ENCODE results near the gene ICOSLG.
"Not testable (repeated sequence)": the region's sequence is repeated elsewhere in the genome, so short reads cannot be mapped to it uniquely, and the experiment has no call there.

The ICOSLG gene

GRCh38 chr21:44247904-44248303 is 7.2 kb upstream of the ICOSLG start:
- H3K36me3 ChIP-seq (ENCODE audit: control insufficient read depth in 1 of 2, insufficient read depth in 2 of 2, low read length in 2 of 2); H3K4me3 ChIP-seq (ENCODE audit: low read depth in 1 of 2, low read length in 2 of 2); H3K4me1 ChIP-seq (ENCODE audit: control insufficient read depth in 1 of 2, insufficient read depth in 2 of 2, low read length in 2 of 2); H3K27me3 ChIP-seq (ENCODE audit: low read depth, low read length); H3K27ac ChIP-seq (ENCODE audit: low read length); H3K9me3 ChIP-seq (ENCODE audit: control insufficient read depth in 1 of 2, low read length in 2 of 2): not testable (repeated sequence)

GRCh38 chr21:44243980-44244379 is 3.2 kb upstream of the ICOSLG start:
- not testable (repeated sequence) for H3K4me3 ChIP-seq (ENCODE audit: low read depth in 1 of 2, low read length in 2 of 2); H3K9me3 ChIP-seq (ENCODE audit: control insufficient read depth in 1 of 2, low read length in 2 of 2); H3K27ac ChIP-seq (ENCODE audit: low read length); H3K4me1 ChIP-seq (ENCODE audit: control insufficient read depth in 1 of 2, insufficient read depth in 2 of 2, low read length in 2 of 2); H3K36me3 ChIP-seq (ENCODE audit: control insufficient read depth in 1 of 2, insufficient read depth in 2 of 2, low read length in 2 of 2); H3K27me3 ChIP-seq (ENCODE audit: low read depth, low read length)

GRCh38 chr21:44241281-44241680 is 538 bp upstream of the ICOSLG start:
- H3K27me3 ChIP-seq (ENCODE audit: low read depth, low read length); H3K27ac ChIP-seq (ENCODE audit: low read length); H3K4me1 ChIP-seq (ENCODE audit: control insufficient read depth in 1 of 2, insufficient read depth in 2 of 2, low read length in 2 of 2); H3K36me3 ChIP-seq (ENCODE audit: control insufficient read depth in 1 of 2, insufficient read depth in 2 of 2, low read length in 2 of 2); H3K9me3 ChIP-seq (ENCODE audit: control insufficient read depth in 1 of 2, low read length in 2 of 2); H3K4me3 ChIP-seq (ENCODE audit: low read depth in 1 of 2, low read length in 2 of 2): not testable (repeated sequence)

GRCh38 chr21:44240353-44240752 is 390 bp downstream of the ICOSLG start:
- not testable (repeated sequence) for H3K27ac ChIP-seq (ENCODE audit: low read length); H3K9me3 ChIP-seq (ENCODE audit: control insufficient read depth in 1 of 2, low read length in 2 of 2); H3K4me3 ChIP-seq (ENCODE audit: low read depth in 1 of 2, low read length in 2 of 2); H3K4me1 ChIP-seq (ENCODE audit: control insufficient read depth in 1 of 2, insufficient read depth in 2 of 2, low read length in 2 of 2); H3K36me3 ChIP-seq (ENCODE audit: control insufficient read depth in 1 of 2, insufficient read depth in 2 of 2, low read length in 2 of 2); H3K27me3 ChIP-seq (ENCODE audit: low read depth, low read length)

- H3K9me3 ChIP-seq (ENCODE audit: control insufficient read depth in 1 of 2, low read length in 2 of 2); H3K4me3 ChIP-seq (ENCODE audit: low read depth in 1 of 2, low read length in 2 of 2); H3K36me3 ChIP-seq (ENCODE audit: control insufficient read depth in 1 of 2, insufficient read depth in 2 of 2, low read length in 2 of 2); H3K27me3 ChIP-seq (ENCODE audit: low read depth, low read length); H3K27ac ChIP-seq (ENCODE audit: low read length); H3K4me1 ChIP-seq (ENCODE audit: control insufficient read depth in 1 of 2, insufficient read depth in 2 of 2, low read length in 2 of 2): not testable (repeated sequence)
Measured at GRCh38 chr21:44229561-44229960, 11.2 kb downstream of the ICOSLG start.

- not testable (repeated sequence) for H3K27ac ChIP-seq (ENCODE audit: low read length); H3K36me3 ChIP-seq (ENCODE audit: control insufficient read depth in 1 of 2, insufficient read depth in 2 of 2, low read length in 2 of 2); H3K27me3 ChIP-seq (ENCODE audit: low read depth, low read length); H3K4me3 ChIP-seq (ENCODE audit: low read depth in 1 of 2, low read length in 2 of 2); H3K4me1 ChIP-seq (ENCODE audit: control insufficient read depth in 1 of 2, insufficient read depth in 2 of 2, low read length in 2 of 2); H3K9me3 ChIP-seq (ENCODE audit: control insufficient read depth in 1 of 2, low read length in 2 of 2)
Measured at GRCh38 chr21:44228109-44228508, 12.6 kb downstream of the ICOSLG start.

- not testable (repeated sequence) for H3K4me3 ChIP-seq (ENCODE audit: low read depth in 1 of 2, low read length in 2 of 2); H3K4me1 ChIP-seq (ENCODE audit: control insufficient read depth in 1 of 2, insufficient read depth in 2 of 2, low read length in 2 of 2); H3K36me3 ChIP-seq (ENCODE audit: control insufficient read depth in 1 of 2, insufficient read depth in 2 of 2, low read length in 2 of 2); H3K27me3 ChIP-seq (ENCODE audit: low read depth, low read length); H3K9me3 ChIP-seq (ENCODE audit: control insufficient read depth in 1 of 2, low read length in 2 of 2); H3K27ac ChIP-seq (ENCODE audit: low read length)
Measured at GRCh38 chr21:44227614-44228013, 13.1 kb downstream of the ICOSLG start.

GRCh38 chr21:44225605-44226004 is 15.1 kb downstream of the ICOSLG start:
- H3K36me3 ChIP-seq (ENCODE audit: control insufficient read depth in 1 of 2, insufficient read depth in 2 of 2, low read length in 2 of 2); H3K9me3 ChIP-seq (ENCODE audit: control insufficient read depth in 1 of 2, low read length in 2 of 2); H3K4me3 ChIP-seq (ENCODE audit: low read depth in 1 of 2, low read length in 2 of 2); H3K4me1 ChIP-seq (ENCODE audit: control insufficient read depth in 1 of 2, insufficient read depth in 2 of 2, low read length in 2 of 2); H3K27me3 ChIP-seq (ENCODE audit: low read depth, low read length); H3K27ac ChIP-seq (ENCODE audit: low read length): not testable (repeated sequence)

GRCh38 chr21:44223334-44223733 is 17.4 kb downstream of the ICOSLG start:
- H3K27me3 ChIP-seq (ENCODE audit: low read depth, low read length); H3K4me3 ChIP-seq (ENCODE audit: low read depth in 1 of 2, low read length in 2 of 2); H3K36me3 ChIP-seq (ENCODE audit: control insufficient read depth in 1 of 2, insufficient read depth in 2 of 2, low read length in 2 of 2); H3K27ac ChIP-seq (ENCODE audit: low read length); H3K9me3 ChIP-seq (ENCODE audit: control insufficient read depth in 1 of 2, low read length in 2 of 2); H3K4me1 ChIP-seq (ENCODE audit: control insufficient read depth in 1 of 2, insufficient read depth in 2 of 2, low read length in 2 of 2): not testable (repeated sequence)

GRCh38 chr21:44220674-44221073 is 20.1 kb downstream of the ICOSLG start:
- not testable (repeated sequence) for H3K27me3 ChIP-seq (ENCODE audit: low read depth, low read length); H3K36me3 ChIP-seq (ENCODE audit: control insufficient read depth in 1 of 2, insufficient read depth in 2 of 2, low read length in 2 of 2); H3K4me1 ChIP-seq (ENCODE audit: control insufficient read depth in 1 of 2, insufficient read depth in 2 of 2, low read length in 2 of 2); H3K9me3 ChIP-seq (ENCODE audit: control insufficient read depth in 1 of 2, low read length in 2 of 2); H3K4me3 ChIP-seq (ENCODE audit: low read depth in 1 of 2, low read length in 2 of 2); H3K27ac ChIP-seq (ENCODE audit: low read length)

GRCh38 chr21:44218461-44218860 is 22.3 kb downstream of the ICOSLG start:
- H3K36me3 ChIP-seq (ENCODE audit: control insufficient read depth in 1 of 2, insufficient read depth in 2 of 2, low read length in 2 of 2); H3K9me3 ChIP-seq (ENCODE audit: control insufficient read depth in 1 of 2, low read length in 2 of 2); H3K27ac ChIP-seq (ENCODE audit: low read length); H3K27me3 ChIP-seq (ENCODE audit: low read depth, low read length); H3K4me1 ChIP-seq (ENCODE audit: control insufficient read depth in 1 of 2, insufficient read depth in 2 of 2, low read length in 2 of 2); H3K4me3 ChIP-seq (ENCODE audit: low read depth in 1 of 2, low read length in 2 of 2): not testable (repeated sequence)

GRCh38 chr21:44211978-44212377 is 28.8 kb downstream of the ICOSLG start:
- not testable (repeated sequence) for H3K9me3 ChIP-seq (ENCODE audit: control insufficient read depth in 1 of 2, low read length in 2 of 2); H3K4me1 ChIP-seq (ENCODE audit: control insufficient read depth in 1 of 2, insufficient read depth in 2 of 2, low read length in 2 of 2); H3K36me3 ChIP-seq (ENCODE audit: control insufficient read depth in 1 of 2, insufficient read depth in 2 of 2, low read length in 2 of 2); H3K27me3 ChIP-seq (ENCODE audit: low read depth, low read length); H3K4me3 ChIP-seq (ENCODE audit: low read depth in 1 of 2, low read length in 2 of 2); H3K27ac ChIP-seq (ENCODE audit: low read length)

GRCh38 chr21:44211574-44211973 is 29.2 kb downstream of the ICOSLG start:
- H3K4me1 ChIP-seq (ENCODE audit: control insufficient read depth in 1 of 2, insufficient read depth in 2 of 2, low read length in 2 of 2); H3K27ac ChIP-seq (ENCODE audit: low read length); H3K9me3 ChIP-seq (ENCODE audit: control insufficient read depth in 1 of 2, low read length in 2 of 2); H3K36me3 ChIP-seq (ENCODE audit: control insufficient read depth in 1 of 2, insufficient read depth in 2 of 2, low read length in 2 of 2); H3K27me3 ChIP-seq (ENCODE audit: low read depth, low read length); H3K4me3 ChIP-seq (ENCODE audit: low read depth in 1 of 2, low read length in 2 of 2): not testable (repeated sequence)

Data from muscle layer of duodenum (tissue), 2 donors.